Neuron (in vitro differentiated cells): ENCODE measurements around the gene BANK1.

Experiments
- H2AFZ ChIP-seq: one replicate; pipeline ENCODE4 v1.6.1; 2013; ENCODE audit warnings: low read depth, mild to moderate bottlenecking, inconsistent platforms, low read length, moderate library complexity
- H3K27me3 ChIP-seq: one replicate; pipeline ENCODE4 v1.6.1; 2013; ENCODE audit warnings: low read length; ENCODE audit not compliant: insufficient read depth
- H3K36me3 ChIP-seq: one replicate; pipeline ENCODE4 v1.6.1; 2013; ENCODE audit warnings: low read length; ENCODE audit not compliant: insufficient read depth
- H3K4me1 ChIP-seq: one replicate; pipeline ENCODE4 v1.6.1; 2013; ENCODE audit warnings: low read length; ENCODE audit not compliant: insufficient read depth
- H3K4me3 ChIP-seq: 2 replicates; pipeline ENCODE4 v1.5.1; 2013; ENCODE audit warnings: mild to moderate bottlenecking, low read length, moderate library complexity
- H3K9me3 ChIP-seq: one replicate; pipeline ENCODE4 v1.6.1; 2013; ENCODE audit warnings: low read length

The BANK1 gene

GRCh38 chr4:101791182-101791558 lies 640 bp downstream of the BANK1 start:
- no peaks in the 10 kb centered on the region for H3K9me3 ChIP-seq
- H3K4me1 ChIP-seq: peaks cover 13% of the 10 kb centered on the region
- no peak overlapping the region for H2AFZ ChIP-seq
- H3K36me3 ChIP-seq: no peaks in the 10 kb centered on the region
- H3K4me3 ChIP-seq: no peak overlapping the region
- H3K27me3 ChIP-seq: no peaks in the 10 kb centered on the region

- Histone ChIP-seq H2AFZ (no peak overlapping the region), H3K4me1 (peaks cover 13% of the 10 kb centered on the region), H3K27me3 (no peaks in the 10 kb centered on the region), H3K4me3 (no peak overlapping the region), H3K36me3 (no peaks in the 10 kb centered on the region), H3K9me3 (no peaks in the 10 kb centered on the region)
These were observed 1.6 kb downstream of the BANK1 start for GRCh38 chr4:101792056-101792590.

GRCh38 chr4:101793397-101793796 lies 2.9 kb downstream of the BANK1 start:
- no peak overlapping the region for H3K4me3 ChIP-seq
- no peak overlapping the region for H2AFZ ChIP-seq
- H3K27me3 ChIP-seq: no peaks in the 10 kb centered on the region
- peaks cover 4% of the 10 kb centered on the region for H3K4me1 ChIP-seq
- no peaks in the 10 kb centered on the region for H3K9me3 ChIP-seq
- H3K36me3 ChIP-seq: no peaks in the 10 kb centered on the region

GRCh38 chr4:101794806-101795205 lies 4.3 kb downstream of the BANK1 start:
- Histone ChIP-seq H3K4me3 (no peak overlapping the region), H2AFZ (no peak overlapping the region), H3K27me3 (no peaks in the 10 kb centered on the region), H3K36me3 (no peaks in the 10 kb centered on the region), H3K9me3 (no peaks in the 10 kb centered on the region), H3K4me1 (no peaks in the 10 kb centered on the region)

- H3K27me3 ChIP-seq: no peaks in the 10 kb centered on the region
- H3K9me3 ChIP-seq: no peaks in the 10 kb centered on the region
- H3K4me1 ChIP-seq: no peaks in the 10 kb centered on the region
- no peak overlapping the region for H2AFZ ChIP-seq
- no peak overlapping the region for H3K4me3 ChIP-seq
- H3K36me3 ChIP-seq: no peaks in the 10 kb centered on the region
These were observed 5.2 kb downstream of the BANK1 start for GRCh38 chr4:101795704-101796103.

- Histone ChIP-seq H3K27me3 (no peaks in the 10 kb centered on the region), H3K9me3 (no peaks in the 10 kb centered on the region), H3K4me1 (no peaks in the 10 kb centered on the region), H3K4me3 (no peak overlapping the region), H2AFZ (no peak overlapping the region), H3K36me3 (no peaks in the 10 kb centered on the region)
These were observed 11.4 kb downstream of the BANK1 start for GRCh38 chr4:101801958-101802357.

GRCh38 chr4:101806914-101807313 lies 16.4 kb downstream of the BANK1 start:
- Histone ChIP-seq H3K9me3 (no peaks in the 10 kb centered on the region), H2AFZ (no peak overlapping the region), H3K36me3 (no peaks in the 10 kb centered on the region), H3K4me3 (no peak overlapping the region), H3K27me3 (no peaks in the 10 kb centered on the region), H3K4me1 (no peaks in the 10 kb centered on the region)

GRCh38 chr4:101807351-101807750 lies 16.8 kb downstream of the BANK1 start:
- H2AFZ ChIP-seq: no peak overlapping the region
- no peak overlapping the region for H3K4me3 ChIP-seq
- H3K4me1 ChIP-seq: no peaks in the 10 kb centered on the region
- H3K9me3 ChIP-seq: no peaks in the 10 kb centered on the region
- H3K36me3 ChIP-seq: no peaks in the 10 kb centered on the region
- H3K27me3 ChIP-seq: no peaks in the 10 kb centered on the region

- Histone ChIP-seq H3K9me3 (no peaks in the 10 kb centered on the region), H3K4me1 (no peaks in the 10 kb centered on the region), H2AFZ (no peak overlapping the region), H3K36me3 (no peaks in the 10 kb centered on the region), H3K4me3 (no peak overlapping the region), H3K27me3 (no peaks in the 10 kb centered on the region)
These were observed 23.1 kb downstream of the BANK1 start for GRCh38 chr4:101813604-101814003.

GRCh38 chr4:101818362-101818761 lies 27.8 kb downstream of the BANK1 start:
- Histone ChIP-seq H3K4me3 (no peak overlapping the region), H3K4me1 (no peaks in the 10 kb centered on the region), H2AFZ (no peak overlapping the region), H3K36me3 (no peaks in the 10 kb centered on the region), H3K9me3 (no peaks in the 10 kb centered on the region), H3K27me3 (no peaks in the 10 kb centered on the region)

- Histone ChIP-seq H3K9me3 (no peaks in the 10 kb centered on the region), H3K36me3 (no peaks in the 10 kb centered on the region), H3K4me1 (no peaks in the 10 kb centered on the region), H2AFZ (no peak overlapping the region), H3K4me3 (no peak overlapping the region), H3K27me3 (no peaks in the 10 kb centered on the region)
These were observed 33.3 kb downstream of the BANK1 start for GRCh38 chr4:101823864-101824263.

GRCh38 chr4:101824500-101824899 lies 34.0 kb downstream of the BANK1 start:
- H3K36me3 ChIP-seq: no peaks in the 10 kb centered on the region
- no peak overlapping the region for H3K4me3 ChIP-seq
- H2AFZ ChIP-seq: no peak overlapping the region
- H3K9me3 ChIP-seq: no peaks in the 10 kb centered on the region
- no peaks in the 10 kb centered on the region for H3K4me1 ChIP-seq
- H3K27me3 ChIP-seq: no peaks in the 10 kb centered on the region

GRCh38 chr4:101825953-101826352 lies 35.4 kb downstream of the BANK1 start:
- Histone ChIP-seq H3K4me1 (no peaks in the 10 kb centered on the region), H3K9me3 (no peaks in the 10 kb centered on the region), H3K36me3 (no peaks in the 10 kb centered on the region), H3K4me3 (no peak overlapping the region), H2AFZ (no peak overlapping the region), H3K27me3 (no peaks in the 10 kb centered on the region)

GRCh38 chr4:101831816-101832215 lies 41.3 kb downstream of the BANK1 start:
- Histone ChIP-seq H3K9me3 (no peaks in the 10 kb centered on the region), H2AFZ (no peak overlapping the region), H3K4me1 (no peaks in the 10 kb centered on the region), H3K36me3 (no peaks in the 10 kb centered on the region), H3K4me3 (no peak overlapping the region), H3K27me3 (no peaks in the 10 kb centered on the region)
